22Rv1 (cell line): ENCODE measurements around the gene CREB1.

Source experiments
- H3K27ac ChIP-seq: fragments of 450-650 bp; 2 replicates; pipeline ENCODE4 v1.5.1; 2017
- CTCF ChIP-seq: fragments of 450-650 bp; IDR thresholded peaks from 2 replicates; pipeline ENCODE4 v1.5.1; 2017; ENCODE audit warnings: mild to moderate bottlenecking
- ZFX ChIP-seq: fragments of 450-650 bp; IDR thresholded peaks from 2 replicates; pipeline ENCODE4 v1.6.1; 2017; ENCODE audit warnings: antibody characterized with exemption, borderline replicate concordance

The CREB1 gene

DNA sequence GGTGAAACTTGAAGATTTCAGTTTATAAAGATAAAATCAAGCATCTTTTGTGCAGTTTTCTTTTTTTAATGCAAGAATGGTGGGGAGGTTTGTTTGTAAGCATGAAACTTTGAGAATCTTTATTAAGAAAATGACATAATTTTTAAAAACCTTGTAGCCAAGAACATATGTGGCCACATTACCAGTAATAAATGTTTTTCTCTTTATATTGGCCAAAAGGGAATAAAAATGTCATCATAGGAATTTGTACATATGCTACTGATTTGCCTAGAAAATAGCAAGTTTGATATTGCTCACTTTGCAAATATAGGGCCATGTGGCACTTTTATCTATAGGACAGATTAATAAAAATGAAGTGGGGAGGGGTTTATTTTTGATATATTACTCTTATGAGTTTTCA, 69.9 kb downstream of the CREB1 start:
- H3K27ac ChIP-seq: no peak overlapping the region
- TF ChIP-seq ZFX: no peak
- TF ChIP-seq CTCF: no peak

DNA sequence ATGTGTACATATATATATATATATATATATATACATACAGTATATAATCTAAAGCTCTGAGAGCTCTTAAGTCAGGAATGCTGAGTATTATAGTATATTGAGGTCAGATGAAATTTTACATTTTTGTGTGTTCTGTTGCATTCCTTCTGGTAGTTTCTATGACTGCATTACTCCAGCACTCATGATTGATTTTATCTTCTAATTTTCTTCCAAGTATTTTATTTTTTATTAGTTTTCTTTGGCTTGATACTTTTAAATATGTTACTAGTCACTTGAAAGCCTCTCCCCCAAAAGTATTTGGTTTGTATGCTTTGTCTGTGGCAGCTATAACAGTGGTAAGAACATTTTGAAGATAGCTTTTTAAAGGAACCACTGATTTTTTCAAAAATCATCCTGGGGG, 70.5 kb downstream of the CREB1 start:
- no peak for TF ChIP-seq CTCF
- TF ChIP-seq ZFX: no peak

GRCh38 chr2:207601774-207602173, 72.0 kb downstream of the CREB1 start:
- H3K27ac ChIP-seq: no peak overlapping the region
- TF ChIP-seq CTCF: no peak
- no peak for TF ChIP-seq ZFX

More for the DNA sequence above, 70.5 kb downstream of the CREB1 start:
- H3K27ac ChIP-seq: no peak overlapping the region

DNA sequence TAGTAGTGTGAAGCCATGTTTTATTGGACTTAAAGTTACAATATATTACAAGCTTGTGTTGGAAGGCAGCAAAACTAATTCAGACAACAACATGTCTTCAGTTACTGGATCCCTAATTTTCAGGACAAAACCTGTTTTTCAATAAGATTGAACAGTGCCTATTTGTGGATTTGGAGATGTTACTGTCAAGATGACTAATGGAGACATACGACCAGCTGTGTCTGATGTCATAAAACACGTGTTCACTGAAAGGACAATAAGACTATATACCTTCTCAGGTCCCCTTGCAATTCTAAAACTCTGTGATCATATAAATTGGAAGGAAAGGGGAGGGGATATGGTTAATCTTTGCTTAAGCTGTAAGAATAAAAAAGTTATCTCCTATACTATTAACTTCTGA, 73.7 kb downstream of the CREB1 start:
- TF ChIP-seq ZFX (no peak), CTCF (no peak)
- H3K27ac ChIP-seq: no peak overlapping the region

- no peak overlapping the region for H3K27ac ChIP-seq
- TF ChIP-seq CTCF (no peak), ZFX (no peak)
These were observed 76.6 kb downstream of the CREB1 start for GRCh38 chr2:207606399-207606798.

- no peak for TF ChIP-seq CTCF
- no peak for TF ChIP-seq ZFX
- no peak overlapping the region for H3K27ac ChIP-seq
These were observed 77.1 kb downstream of the CREB1 start for GRCh38 chr2:207606829-207607228.

GRCh38 chr2:207612714-207613113, 83.0 kb downstream of the CREB1 start:
- no peak for TF ChIP-seq ZFX
- TF ChIP-seq CTCF: no peak

More at GRCh38 chr2:207612714-207613113, 83.0 kb downstream of the CREB1 start:
- no peak overlapping the region for H3K27ac ChIP-seq
